ENCODE results near the gene CDNF.

Gene CDNF

GRCh38 chr10:14839305-14839695 lies 1.5 kb upstream of the CDNF start:
- no peak for TF ChIP-seq CTCF (conservative IDR thresholded peaks at IDR 0.05; ENCODE audit: control insufficient read depth, insufficient read depth, low read depth, low read length)
- peak overlapping the region; percentile 92 for H3K4me3 ChIP-seq (ENCODE audit: control insufficient read depth, low read depth, low read length)
- peak; percentile 16 for DNase-seq (ENCODE audit: low read depth)

- DNase-seq (ENCODE audit: low read depth): no peak
- peak overlapping the region; percentile 92 for H3K4me3 ChIP-seq (ENCODE audit: control insufficient read depth, low read depth, low read length)
- no peak for TF ChIP-seq CTCF (conservative IDR thresholded peaks at IDR 0.05; ENCODE audit: control insufficient read depth, insufficient read depth, low read depth, low read length)
Measured at GRCh38 chr10:14838582-14839304, 906 bp upstream of the CDNF start.

GRCh38 chr10:14837003-14837756 lies 657 bp downstream of the CDNF start:
- peak overlapping the region; percentile 70 for H3K4me3 ChIP-seq (ENCODE audit: control insufficient read depth, low read depth, low read length)
- DNase-seq (ENCODE audit: low read depth): peak; percentile 36
- TF ChIP-seq CTCF (conservative IDR thresholded peaks at IDR 0.05; ENCODE audit: control insufficient read depth, insufficient read depth, low read depth, low read length): no peak

GRCh38 chr10:14836208-14836607 lies 1.6 kb downstream of the CDNF start:
- TF ChIP-seq CTCF (conservative IDR thresholded peaks at IDR 0.05; ENCODE audit: control insufficient read depth, insufficient read depth, low read depth, low read length): no peak
- DNase-seq (ENCODE audit: low read depth): peak; percentile 23
- no peak overlapping the region for H3K4me3 ChIP-seq (ENCODE audit: control insufficient read depth, low read depth, low read length)

GRCh38 chr10:14833106-14833505 lies 4.7 kb downstream of the CDNF start:
- DNase-seq (ENCODE audit: low read depth): no peak
- TF ChIP-seq CTCF (conservative IDR thresholded peaks at IDR 0.05; ENCODE audit: control insufficient read depth, insufficient read depth, low read depth, low read length): no peak
- H3K4me3 ChIP-seq (ENCODE audit: control insufficient read depth, low read depth, low read length): no peak overlapping the region

GRCh38 chr10:14826076-14826829 lies 11.6 kb downstream of the CDNF start:
- no peak overlapping the region for H3K4me3 ChIP-seq (ENCODE audit: control insufficient read depth, low read depth, low read length)
- no peak for DNase-seq (ENCODE audit: low read depth)
- TF ChIP-seq CTCF (conservative IDR thresholded peaks at IDR 0.05; ENCODE audit: control insufficient read depth, insufficient read depth, low read depth, low read length): no peak
